K562 (cell line): ENCODE data around the gene CELA3A. TPM values are rescaled to one million over a fixed set of nuclear protein-coding genes. Genes with fewer than 3 reads are reported as not detected.
"Not testable (repeated sequence)": the region's sequence is repeated elsewhere in the genome, so short reads cannot be mapped to it uniquely, and the experiment has no call there.

Experiments
- ATAC-seq: fragments of 200-7000 bp; cut with Tn5 transposase; 3 replicates; pipeline ENCODE4 v1.9.1; 2020; ENCODE audit warnings: moderate library complexity
- BruUV-seq: library from RNA; stranded (reverse); fragments of 400-500 nt; replicated peaks from 2 replicates; lab custom pipeline; 2021; lab: Mats Ljungman, UMichigan
- CTCF ChIA-PET: fragments of 300-600 bp; formaldehyde crosslinking; extraction: SDS; loops from one replicate; lab custom pipeline; 2021; ENCODE audit warnings: low intra/inter-chr PET ratio; lab: Yijun Ruan, JAX
- POLR2A ChIA-PET: fragments of 300-600, 350-650 bp; sonication (Branson Sonifier 250); formaldehyde crosslinking; extraction: SDS; loops from one replicate; lab custom pipeline; 2021; ENCODE audit warnings: antibody characterized with exemption, inconsistent platforms; lab: Yijun Ruan, JAX
- DNase-seq, 4 experiments: peaks; one replicate each; pipeline versions ENCODE4 v3.0.0 to v3.0.0-alpha.2; 2011 to 2018; ENCODE audit warnings: low spot score in 3 of 4, mixed read lengths in 3 of 4; ENCODE audit errors: extremely low read depth in 1 of 4
- FAIRE-seq: peaks from 2 replicates; lab custom pipeline; 2011; peaks lifted over from hg19 to GRCh38; lab: Jason Lieb, UNC
- H2AFZ ChIP-seq: 2 replicates; pipeline ENCODE4 v1.6.0; 2011; ENCODE audit warnings: low read depth, low read length, control low read depth, inconsistent platforms
- H3K27ac ChIP-seq: fragments of 200-600 bp; 3 replicates; pipeline ENCODE4 v1.8.0; 2011; ENCODE audit warnings: low read depth, mild to moderate bottlenecking, control low read depth, inconsistent platforms, low read length, moderate library complexity, mixed read lengths; ENCODE audit errors: extremely low read depth
- H3K27me3 ChIP-seq, 2 experiments: fragments of 300-600 bp in 1 of 2; 2 replicates in 1 of 2; 3 replicates in 1 of 2; pipeline versions ENCODE4 v1.6.0 to v1.8.0; 2011; ENCODE audit warnings: inconsistent platforms in 2 of 2, low read length in 2 of 2, mild to moderate bottlenecking in 1 of 2, mixed read lengths in 1 of 2, moderate library complexity in 1 of 2; ENCODE audit not compliant: control insufficient read depth in 2 of 2, insufficient read depth in 2 of 2
- H3K36me3 ChIP-seq: fragments of 300-600 bp; 3 replicates; pipeline ENCODE4 v1.8.0; 2011; ENCODE audit warnings: mild to moderate bottlenecking, low read length, inconsistent platforms; ENCODE audit not compliant: control insufficient read depth, insufficient read depth
- H3K4me1 ChIP-seq, 2 experiments: fragments of 200-600 bp in 1 of 2; replicated peaks in 1 of 2; 2 replicates in 1 of 2; 3 replicates in 1 of 2; pipeline versions ENCODE4 v1.5.1 to v1.8.0; 2011; ENCODE audit warnings: inconsistent platforms in 2 of 2, low read length in 2 of 2, mild to moderate bottlenecking in 1 of 2, mixed read lengths in 1 of 2, moderate library complexity in 1 of 2; ENCODE audit not compliant: control insufficient read depth in 2 of 2, insufficient read depth in 2 of 2
- H3K4me2 ChIP-seq: 2 replicates; pipeline ENCODE4 v1.6.1; 2011; ENCODE audit warnings: low read length, control low read depth, inconsistent platforms, mixed read lengths; ENCODE audit not compliant: insufficient read depth
- H3K4me3 ChIP-seq: fragments of 200-600 bp; sonication (generic), shearing (Covaris generic); 2 replicates; pipeline ENCODE4 v1.5.1; 2016; ENCODE audit warnings: control low read depth, inconsistent platforms
- H3K79me2 ChIP-seq: fragments of 200-600 bp; 3 replicates; pipeline ENCODE4 v1.8.0; 2011; ENCODE audit warnings: low read length, inconsistent platforms; ENCODE audit not compliant: control insufficient read depth, insufficient read depth
- H3K9ac ChIP-seq, 2 experiments: 2 replicates each; pipeline versions ENCODE4 v1.6.0 to v1.6.1; 2011; ENCODE audit warnings: low read depth in 2 of 2, low read length in 2 of 2, control low read depth in 1 of 2, inconsistent platforms in 1 of 2, mild to moderate bottlenecking in 1 of 2, mixed read lengths in 1 of 2; ENCODE audit not compliant: insufficient read depth in 1 of 2
- H3K9me1 ChIP-seq: one replicate; pipeline ENCODE4 v1.6.0; 2011; ENCODE audit warnings: inconsistent platforms, mild to moderate bottlenecking, low read length, moderate library complexity; ENCODE audit not compliant: control insufficient read depth, insufficient read depth
- H3K9me3 ChIP-seq: replicated peaks from 2 replicates; pipeline ENCODE4 v1.5.1; 2011; ENCODE audit warnings: low read depth, low read length, inconsistent platforms; ENCODE audit not compliant: control insufficient read depth, insufficient read depth
- H4K20me1 ChIP-seq: replicated peaks from 2 replicates; pipeline ENCODE4 v1.6.1; 2011; ENCODE audit warnings: low read length, inconsistent platforms, mixed read lengths; ENCODE audit not compliant: control insufficient read depth, insufficient read depth
- E2F6 ChIP-seq, 2 experiments: IDR thresholded peaks; 2 replicates each; pipeline ENCODE4 v1.6.1; 2011; ENCODE audit warnings: borderline replicate concordance in 1 of 2, control low read depth in 1 of 2, low read depth in 1 of 2, low read length in 1 of 2, mild to moderate bottlenecking in 1 of 2, mixed read lengths in 1 of 2, moderate library complexity in 1 of 2; ENCODE audit not compliant: insufficient read depth in 1 of 2, insufficient read length in 1 of 2, poor library complexity in 1 of 2, severe bottlenecking in 1 of 2; ENCODE audit errors: extremely low read depth in 1 of 2
- WGBS: fragments of 100-300 bp; shearing (Covaris generic); methylation state at CpG from one replicate; pipeline ENCODE4 v1.1.6; 2016; ENCODE audit warnings: low coverage, mixed read lengths; ENCODE audit not compliant: insufficient coverage; ENCODE audit errors: missing lambda C conversion rate; 5-methylcytosine and 5-hydroxymethylcytosine counted together
- in situ Hi-C: fragments of 300-500 bp; cut with MboI; formaldehyde crosslinking; loops from 4 replicates; pipeline ENCODE4 v1.15.0; 2018; ENCODE audit warnings: inconsistent platforms, mixed read lengths
- intact Hi-C: fragments of 100-400 bp; cut with micrococcal nuclease; formaldehyde crosslinking; loops from 2 replicates; pipeline ENCODE4 v1.14.2; 2022
- polyA plus RNA-seq, 8 experiments: library from polyadenylated mRNA; depleted of rRNA in 4 of 8; stranded (reverse) in 5 of 8; unstranded in 3 of 8; fragments of >200 nt; fragmentation: Nextera tagmentation in 2 of 8; fragmentation: Illumina TruSeq in 1 of 8; extraction: Ambion mirVana in 2 of 8; extraction: Trizol in 1 of 8; gene quantifications; 2 replicates each; pipeline versions ENCODE4 v1.2.1 to v1.2.3, GENCODE V29; 2011 to 2014; ENCODE audit warnings: inconsistent platforms in 1 of 8, missing spikeins in 1 of 8
- total RNA-seq, 7 experiments: library from RNA; depleted of rRNA in 6 of 7; stranded (reverse); fragments of >200 nt in 6 of 7; fragmentation: Illumina TruSeq in 2 of 7; extraction: Trizol in 2 of 7; gene quantifications; 2 replicates each; pipeline versions ENCODE4 v1.2.1 to v1.2.3, GENCODE V29; 2011 to 2021; ENCODE audit warnings: low replicate concordance in 1 of 7

The CELA3A gene
- total and polyA plus RNA-seq, 9 of the 15 experiments (the other 6 are each of a cell fraction or from before 2014, with no cell fraction given) = 5.4 TPM; not detected in 8

GRCh38 chr1:21975296-21975695, 26.2 kb upstream of the CELA3A start:
- H2AFZ ChIP-seq, ATAC-seq, H3K9me3 ChIP-seq, H3K36me3 ChIP-seq, H3K9ac ChIP-seq, H3K27ac ChIP-seq, H3K4me2 ChIP-seq, FAIRE-seq, H3K4me1 ChIP-seq, H3K4me3 ChIP-seq, POLR2A ChIA-PET, DNase-seq, H3K9me1 ChIP-seq, intact Hi-C loops, BruUV-seq, H3K79me2 ChIP-seq, H4K20me1 ChIP-seq, in situ Hi-C loops: not testable (repeated sequence)
- TF ChIP-seq E2F6 (IDR thresholded peaks at IDR 0.05; ENCODE audit: borderline replicate concordance in 1 of 2, extremely low read depth in 1 of 2, insufficient read depth in 1 of 2, insufficient read length in 1 of 2, low read depth in 1 of 2, low read length in 1 of 2, poor library complexity in 1 of 2, severe bottlenecking in 1 of 2) = peak in 1 of 2 experiments; percentile 13
- H3K27me3 ChIP-seq = peaks cover 6 to 40% of the 10 kb centered on the region in 2 experiments; a peak in 4 of 5 replicates
- CTCF ChIA-PET = interaction anchor here (0.7 kb wide), 1 partner anchor 11 kb away, joined by 3 read pairs; no protein-coding TSS in a partner anchor
- WGBS = 32% methylated on average over 6 of the region's 9 CpGs

DNA sequence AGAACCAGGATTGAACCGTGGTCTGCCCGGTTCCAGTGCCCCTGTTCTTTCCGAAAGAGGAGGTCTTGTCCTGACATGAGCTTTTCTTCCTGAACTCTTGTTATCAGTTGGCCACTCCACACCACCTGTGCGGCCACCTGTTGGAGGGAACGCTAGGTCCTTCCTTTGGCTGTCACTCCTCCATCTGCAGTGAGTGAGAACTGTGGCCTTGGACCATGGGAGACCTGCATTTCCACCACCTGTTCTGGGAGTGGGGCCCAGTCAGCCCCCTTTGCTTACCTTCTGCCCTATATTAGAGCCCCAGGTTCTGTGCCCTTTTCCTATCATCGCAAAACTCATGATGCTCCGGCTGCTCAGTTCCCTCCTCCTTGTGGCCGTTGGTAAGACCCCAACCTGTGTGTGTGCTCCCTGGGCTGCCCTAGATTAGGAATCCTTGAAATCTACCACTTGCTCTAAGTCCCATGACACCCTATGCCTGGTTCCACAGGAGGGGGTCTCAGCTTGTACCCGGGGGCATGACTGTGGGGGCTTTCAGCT, 24.7 kb upstream of the CELA3A start, which contains the start of gene CELA3B:
CELA3B (plus strand) TSS at position 320 of the 537 bp plus-strand sequence; CDS start at position 338, 18 bp downstream.
- CTCF ChIA-PET, in situ Hi-C loops: not testable (repeated sequence)

GRCh38 chr1:21978209-21978608, 23.2 kb upstream of the CELA3A start:
- H3K9me1 ChIP-seq, H3K79me2 ChIP-seq, H3K4me3 ChIP-seq, H4K20me1 ChIP-seq, H3K36me3 ChIP-seq, H3K9me3 ChIP-seq, H3K4me1 ChIP-seq, ATAC-seq, intact Hi-C loops, DNase-seq, in situ Hi-C loops, H3K27ac ChIP-seq, BruUV-seq, H2AFZ ChIP-seq, POLR2A ChIA-PET, CTCF ChIA-PET, FAIRE-seq, H3K4me2 ChIP-seq: not testable (repeated sequence)
- peak overlapping the region in 1 of 2 experiments; percentile 35; a peak in 1 of 4 replicates for H3K9ac ChIP-seq
- peaks cover 8 to 30% of the 10 kb centered on the region in 2 experiments; a peak in 4 of 5 replicates for H3K27me3 ChIP-seq
- WGBS = 12% methylated on average over 7 of the region's 11 CpGs

More for the DNA sequence above, 24.7 kb upstream of the CELA3A start, which contains the start of gene CELA3B:
- H3K4me2 ChIP-seq, H3K9me1 ChIP-seq, H3K4me3 ChIP-seq, intact Hi-C loops, POLR2A ChIA-PET, H3K9me3 ChIP-seq, H3K79me2 ChIP-seq, DNase-seq, H4K20me1 ChIP-seq, ATAC-seq, H3K36me3 ChIP-seq, H3K27ac ChIP-seq, H3K9ac ChIP-seq, BruUV-seq, H3K4me1 ChIP-seq, H2AFZ ChIP-seq, FAIRE-seq: not testable (repeated sequence)
- peaks cover 6 to 31% of the 10 kb centered on the region in 2 experiments; a peak in 4 of 5 replicates for H3K27me3 ChIP-seq
- WGBS = 18% methylated on average over 9 of the region's 9 CpGs
